NCI-H1436 (cell line): Measurements from ENCODE around the gene IRX2.
A peak's percentile ranks its signal among the peaks of the same experiment; 100 is the strongest.

Experiments
- DNase-seq: peaks from one replicate; lab custom pipeline; 2025; lab: John Stamatoyannopoulos, UW

IRX2 gene

GRCh38 chr5:2756211-2757152 is 5.0 kb upstream of the IRX2 start:
- no peak for DNase-seq

GRCh38 chr5:2755681-2756171 is 4.2 kb upstream of the IRX2 start:
- no peak for DNase-seq

GRCh38 chr5:2755076-2755680 is 3.7 kb upstream of the IRX2 start:
- no peak for DNase-seq

GRCh38 chr5:2754581-2755075 is 3.2 kb upstream of the IRX2 start:
- no peak for DNase-seq

DNA sequence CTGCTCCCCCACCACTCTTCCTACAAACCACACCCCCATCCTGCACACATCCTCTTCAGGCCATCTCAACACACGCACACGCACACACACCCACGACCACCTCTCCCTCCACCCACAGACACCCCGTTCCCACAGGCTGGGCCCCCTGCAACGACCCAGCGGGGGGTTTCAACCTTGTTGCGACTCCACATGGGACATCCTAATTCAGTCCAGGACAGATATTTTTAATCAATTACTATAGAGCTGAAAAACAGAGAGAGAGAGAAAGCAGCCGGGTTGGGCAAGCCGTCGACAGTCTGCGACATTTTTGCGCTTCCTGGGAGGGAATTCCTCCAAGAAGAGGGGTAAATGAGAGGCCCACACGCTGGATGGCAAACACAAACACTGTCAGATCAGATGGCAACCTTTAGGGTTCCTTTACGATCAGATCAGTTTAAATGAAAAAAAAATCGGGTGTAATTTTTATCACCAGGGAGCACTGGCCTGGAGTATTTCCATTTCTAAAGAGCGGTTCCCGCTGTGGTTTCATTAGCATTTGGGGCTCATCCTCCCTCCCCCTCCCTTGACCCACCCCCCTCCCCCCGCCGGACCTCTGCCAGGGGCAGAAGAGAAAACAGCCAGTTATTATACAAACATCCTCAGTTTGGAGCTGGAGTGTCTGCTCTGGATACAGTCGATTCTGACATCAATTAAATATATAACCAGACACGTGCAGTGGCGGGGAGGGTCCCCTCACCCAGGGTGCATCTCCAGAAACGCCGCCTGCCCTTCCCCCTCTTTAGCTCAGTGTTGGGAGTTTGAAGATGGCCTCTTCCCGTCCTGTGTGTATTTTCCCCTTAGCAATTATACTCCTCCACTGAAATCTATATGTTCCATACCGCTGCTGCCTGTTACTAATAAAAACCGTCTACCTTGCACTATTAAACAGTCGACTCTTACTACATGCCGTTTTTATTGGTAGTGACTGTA is 2.3 kb upstream of the IRX2 start:
- DNase-seq, result no peak

DNA sequence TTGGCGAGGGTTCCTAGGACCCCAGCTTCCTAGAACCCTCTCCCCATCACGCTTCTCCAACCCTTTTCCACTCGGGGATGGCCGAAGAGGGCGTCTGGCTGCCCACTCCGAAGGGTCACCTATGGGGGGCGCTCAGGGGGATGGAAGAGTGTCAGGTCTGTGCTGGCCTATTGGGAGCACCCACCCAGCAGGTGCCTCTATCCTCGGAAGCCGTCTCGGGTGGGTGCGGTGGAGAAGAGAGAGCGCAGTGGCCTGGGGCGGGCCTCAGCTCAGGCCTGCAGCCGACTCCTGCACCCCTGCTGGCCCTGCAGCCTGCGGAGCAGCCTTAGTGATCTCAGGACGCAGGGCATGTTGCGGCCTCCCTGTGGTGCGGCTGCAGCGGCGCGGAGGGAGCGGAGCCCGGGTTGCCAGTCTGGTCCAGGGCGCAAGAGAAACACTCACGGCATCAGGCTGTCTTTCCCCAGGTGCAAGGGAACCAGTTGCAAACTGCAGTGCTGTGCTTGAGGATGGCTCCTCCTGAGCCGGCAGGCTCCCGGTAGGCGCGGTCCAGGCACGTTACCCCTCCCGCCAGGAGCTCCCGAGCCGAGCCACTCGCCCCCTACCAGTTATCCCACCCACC is 1.5 kb upstream of the IRX2 start:
- no peak for DNase-seq

DNA sequence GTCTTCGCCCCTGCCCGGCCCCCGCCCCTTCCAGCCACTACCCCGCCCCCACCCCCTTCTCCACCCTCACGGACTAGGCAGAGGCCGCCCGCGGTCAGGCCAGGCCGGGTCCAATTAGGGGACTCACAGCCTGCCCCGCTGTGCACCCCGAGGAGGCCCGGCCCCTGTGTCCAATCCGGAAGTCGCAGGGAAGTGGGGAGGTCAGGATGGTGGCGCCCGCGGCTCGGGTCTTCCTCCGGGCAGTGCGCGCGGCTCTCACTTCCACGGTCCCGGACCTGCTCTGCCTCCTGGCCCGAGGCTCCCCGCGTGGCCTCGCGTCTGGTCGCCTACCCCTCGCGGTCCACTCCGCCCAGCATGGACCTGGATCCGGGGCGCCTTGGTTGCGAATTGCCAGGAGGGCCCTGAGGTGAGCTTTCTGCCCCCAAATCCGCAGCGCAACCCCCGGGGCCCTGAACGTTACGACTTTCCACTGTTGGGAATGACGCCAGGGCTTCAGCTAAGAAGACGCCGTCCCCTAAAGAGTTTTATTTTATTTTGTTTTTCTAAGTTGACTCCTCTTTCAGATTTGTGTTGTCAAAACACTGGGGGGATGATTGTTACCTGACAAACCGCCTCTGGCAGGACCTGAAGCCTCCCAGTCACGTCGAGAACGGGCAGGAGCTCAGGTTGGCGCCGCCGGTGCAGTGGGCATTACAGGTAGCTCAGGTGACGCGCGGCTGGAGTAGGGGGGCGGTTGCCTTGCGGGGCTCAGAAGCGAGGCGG is 763 bp upstream of the IRX2 start:
- peak; percentile 25 for DNase-seq

GRCh38 chr5:2750758-2751464 is 566 bp downstream of the IRX2 start:
- DNase-seq, result no peak

GRCh38 chr5:2750026-2750757 is 1.3 kb downstream of the IRX2 start:
- DNase-seq, result no peak

- DNase-seq, result no peak
Measured at GRCh38 chr5:2749514-2750025, 1.9 kb downstream of the IRX2 start.

- no peak for DNase-seq
Measured at GRCh38 chr5:2748861-2749513, 2.5 kb downstream of the IRX2 start.

DNA sequence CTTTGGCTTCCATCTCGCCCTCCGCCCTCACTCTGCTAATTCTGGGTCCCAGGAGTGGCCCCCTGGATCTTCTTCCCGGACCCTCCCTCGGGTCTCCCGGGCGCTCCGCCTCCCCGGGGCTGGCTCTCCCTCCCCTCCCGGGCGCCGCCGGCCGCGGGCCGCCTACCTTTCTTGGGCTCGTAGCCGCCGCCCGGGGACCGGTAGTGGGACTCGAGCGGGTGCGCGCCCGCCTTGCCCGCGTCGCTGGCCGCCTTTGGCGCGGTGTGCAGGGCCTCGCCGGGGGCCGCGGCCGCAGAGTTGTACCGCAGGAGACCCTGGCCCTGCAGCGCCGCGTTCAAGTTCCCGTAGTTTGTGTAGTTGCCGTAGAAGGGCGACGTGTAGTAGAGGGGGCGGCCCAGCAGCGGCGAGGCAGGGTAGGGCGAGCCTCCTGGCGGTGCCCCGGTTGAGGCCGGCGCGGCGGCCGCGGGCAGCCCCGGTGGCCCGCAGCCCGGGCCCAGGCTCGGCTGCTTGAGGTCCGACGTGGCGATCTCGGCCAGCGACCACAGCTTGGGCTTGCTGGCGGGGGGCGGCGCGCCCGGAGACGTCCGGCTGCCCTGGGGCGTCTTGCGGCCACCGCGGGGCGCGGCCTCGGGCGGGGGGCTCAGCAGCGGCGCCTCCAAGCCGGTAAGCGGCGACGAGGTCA is 3.2 kb downstream of the IRX2 start:
- no peak for DNase-seq

DNA sequence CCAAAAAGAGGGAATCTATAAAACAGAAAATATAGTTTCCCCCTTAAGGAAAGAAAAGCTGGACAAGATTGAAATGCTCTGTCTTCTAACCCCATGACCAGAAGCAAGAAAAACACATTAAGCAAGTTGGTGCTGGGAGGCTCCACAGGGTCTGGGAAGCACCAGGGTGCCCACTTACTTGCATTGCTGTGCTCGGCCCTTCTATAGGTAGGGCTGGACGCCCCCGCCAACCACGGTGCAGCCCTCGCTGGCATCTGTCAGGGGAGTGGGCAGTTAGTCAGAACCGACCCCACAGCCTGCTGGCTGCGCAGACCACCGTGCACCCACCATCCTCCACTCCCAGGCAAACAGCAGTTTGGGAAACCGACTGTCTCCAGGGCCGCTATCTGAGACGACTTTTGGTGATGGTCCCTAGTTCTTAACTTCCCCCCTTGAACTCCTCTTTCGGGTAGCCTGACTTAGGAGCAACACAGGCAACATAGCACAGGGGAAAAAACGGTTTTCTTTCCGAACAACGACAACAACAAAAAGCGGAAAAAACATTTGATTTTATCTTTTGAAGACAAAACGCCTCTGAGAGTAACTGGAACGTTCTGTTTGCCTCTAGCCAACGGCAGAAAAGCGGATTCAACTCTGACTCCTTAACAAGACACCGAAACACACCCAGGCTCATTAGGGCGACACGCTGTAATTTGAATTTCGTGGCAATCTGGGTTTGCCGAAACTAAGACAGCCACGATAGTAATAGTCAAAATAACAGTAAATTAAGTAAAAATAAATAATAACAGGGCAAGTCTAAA is 3.9 kb downstream of the IRX2 start:
- DNase-seq, result no peak

DNA sequence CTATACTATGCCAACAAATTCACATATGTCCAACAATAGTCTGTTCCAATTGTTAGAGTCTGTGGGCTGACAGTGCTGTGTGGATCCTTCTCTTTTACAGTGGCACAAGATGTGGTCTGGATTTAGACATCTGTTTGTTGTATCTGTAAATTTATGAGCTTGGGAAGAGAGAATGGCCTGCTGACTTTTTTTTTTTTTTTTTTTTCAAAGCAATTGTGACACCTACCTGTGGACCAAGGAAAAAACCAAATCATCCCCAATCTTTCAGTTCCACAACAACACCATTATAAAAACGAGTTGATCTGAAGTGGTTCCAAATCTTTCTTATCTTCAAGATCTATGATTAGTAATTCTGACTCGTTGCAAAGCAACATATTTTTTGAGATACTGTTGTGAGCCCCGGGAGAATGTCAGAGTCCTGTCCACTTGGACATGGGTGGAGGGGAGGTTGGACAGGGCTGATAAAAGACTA is 4.9 kb downstream of the IRX2 start:
- DNase-seq, result no peak

DNA sequence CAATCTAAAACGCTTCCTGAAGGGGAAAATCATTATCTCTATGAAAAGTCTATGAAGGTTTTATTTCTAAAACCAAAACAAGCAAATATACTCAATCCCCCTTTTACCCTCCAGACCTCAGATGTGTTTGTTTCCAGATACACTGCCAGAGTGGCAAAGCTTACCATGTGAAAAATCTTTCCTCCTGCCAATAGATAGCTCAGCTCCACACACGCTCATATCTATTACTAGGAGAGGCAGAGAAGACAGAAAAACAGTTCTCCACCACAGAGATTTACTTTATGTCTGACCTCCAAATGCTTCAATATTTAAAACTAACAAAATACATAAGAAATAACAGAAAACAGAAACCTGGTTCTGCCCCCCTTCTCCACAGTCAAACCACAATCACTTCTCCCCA is 7.0 kb downstream of the IRX2 start:
- no peak for DNase-seq

- DNase-seq, result no peak
Measured at GRCh38 chr5:2742921-2743679, 8.4 kb downstream of the IRX2 start.
